VCaP (cell line): ENCODE data around the gene KMT2E.

Source experiments
- H3K27ac ChIP-seq: fragments of 450-650 bp; 2 replicates; pipeline ENCODE4 v1.5.1; 2017
- CTCF ChIP-seq: fragments of 450-650 bp; conservative IDR thresholded peaks from 2 replicates; pipeline ENCODE4 v1.5.1; 2017; ENCODE audit warnings: mild to moderate bottlenecking, moderate library complexity

KMT2E gene

GRCh38 chr7:105079348-105079747, 65.3 kb downstream of the KMT2E start:
- TF ChIP-seq CTCF: no peak

GRCh38 chr7:105084581-105084980, 70.6 kb downstream of the KMT2E start:
- no peak for TF ChIP-seq CTCF
- no peak overlapping the region for H3K27ac ChIP-seq

More at GRCh38 chr7:105079348-105079747, 65.3 kb downstream of the KMT2E start:
- H3K27ac ChIP-seq: no peak overlapping the region

GRCh38 chr7:105086850-105087249, 72.8 kb downstream of the KMT2E start:
- H3K27ac ChIP-seq: no peak overlapping the region
- no peak for TF ChIP-seq CTCF

- no peak for TF ChIP-seq CTCF
- no peak overlapping the region for H3K27ac ChIP-seq
Observed at GRCh38 chr7:105087981-105088380, 74.0 kb downstream of the KMT2E start.

- no peak for TF ChIP-seq CTCF
- no peak overlapping the region for H3K27ac ChIP-seq
Observed at GRCh38 chr7:105088456-105088855, 74.5 kb downstream of the KMT2E start.

GRCh38 chr7:105094966-105095365, 81.0 kb downstream of the KMT2E start:
- TF ChIP-seq CTCF: no peak
- H3K27ac ChIP-seq: no peak overlapping the region

- H3K27ac ChIP-seq: no peak overlapping the region
- no peak for TF ChIP-seq CTCF
Observed at GRCh38 chr7:105096306-105096705, 82.3 kb downstream of the KMT2E start.

GRCh38 chr7:105097619-105098018, 83.6 kb downstream of the KMT2E start:
- no peak overlapping the region; the same call in 1 of the 2 replicates for H3K27ac ChIP-seq
- TF ChIP-seq CTCF: no peak
